Nephron progenitor cell (in vitro differentiated cells): Measurements from ENCODE around the gene FAM171A1.
A peak's percentile ranks its signal among the peaks of the same experiment; 100 is the strongest.

ENCODE experiments used
- DNase-seq: peaks from one replicate; pipeline ENCODE4 v3.0.0; 2021
- H3K27ac Mint-ChIP-seq: 2 replicates; pipeline ENCODE4 v1.8.0; 2021; ENCODE audit warnings: mild to moderate bottlenecking, moderate library complexity, mixed read lengths
- H3K27me3 Mint-ChIP-seq: 2 replicates; pipeline ENCODE4 v1.8.0; 2021; ENCODE audit warnings: mild to moderate bottlenecking, low read depth, mixed read lengths; ENCODE audit not compliant: poor library complexity
- H3K36me3 Mint-ChIP-seq: 2 replicates; pipeline ENCODE4 v1.8.0; 2021; ENCODE audit warnings: low read depth, mixed read lengths
- H3K4me1 Mint-ChIP-seq: 2 replicates; pipeline ENCODE4 v1.8.0; 2021; ENCODE audit warnings: mixed read lengths
- H3K4me3 Mint-ChIP-seq: 2 replicates; pipeline ENCODE4 v1.8.0; 2021; ENCODE audit warnings: mild to moderate bottlenecking, moderate library complexity, mixed read lengths
- H3K9me3 Mint-ChIP-seq: 2 replicates; pipeline ENCODE4 v1.8.0; 2021; ENCODE audit warnings: mild to moderate bottlenecking, moderate library complexity, mixed read lengths
- CTCF ChIP-seq: fragments of 200-600 bp; sonication (generic); IDR thresholded peaks from 2 replicates; pipeline ENCODE4 v1.5.0; 2021; ENCODE audit warnings: antibody characterized with exemption

The FAM171A1 gene

GRCh38 chr10:15329437-15329836 lies 41.7 kb downstream of the FAM171A1 start:
- H3K27ac Mint-ChIP-seq = peak overlapping the region; percentile 61
- no peak overlapping the region for H3K4me3 Mint-ChIP-seq
- no peak for TF ChIP-seq CTCF
- H3K36me3 Mint-ChIP-seq = peaks cover 40% of the 10 kb centered on the region
- no peaks in the 10 kb centered on the region for H3K9me3 Mint-ChIP-seq
- peaks cover 3% of the 10 kb centered on the region for H3K27me3 Mint-ChIP-seq
- no peak for DNase-seq
- H3K4me1 Mint-ChIP-seq = peaks cover 28% of the 10 kb centered on the region

DNA sequence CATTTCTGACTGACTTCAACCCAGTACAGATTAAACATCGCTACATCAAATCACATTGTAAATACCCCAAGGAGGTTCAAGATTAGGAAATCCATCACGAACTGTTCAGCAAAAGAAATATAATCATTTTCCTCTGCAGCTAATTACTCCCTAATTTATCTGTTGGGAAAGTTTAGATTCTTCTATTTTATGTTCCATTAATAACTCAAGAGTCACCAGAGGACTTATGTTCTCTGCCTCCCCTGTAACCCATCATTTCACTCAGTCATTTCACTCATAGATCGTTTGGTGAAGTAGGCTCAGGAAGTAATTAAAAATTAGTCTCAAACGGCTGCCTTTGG lies 45.2 kb downstream of the FAM171A1 start:
- DNase-seq = no peak

DNA sequence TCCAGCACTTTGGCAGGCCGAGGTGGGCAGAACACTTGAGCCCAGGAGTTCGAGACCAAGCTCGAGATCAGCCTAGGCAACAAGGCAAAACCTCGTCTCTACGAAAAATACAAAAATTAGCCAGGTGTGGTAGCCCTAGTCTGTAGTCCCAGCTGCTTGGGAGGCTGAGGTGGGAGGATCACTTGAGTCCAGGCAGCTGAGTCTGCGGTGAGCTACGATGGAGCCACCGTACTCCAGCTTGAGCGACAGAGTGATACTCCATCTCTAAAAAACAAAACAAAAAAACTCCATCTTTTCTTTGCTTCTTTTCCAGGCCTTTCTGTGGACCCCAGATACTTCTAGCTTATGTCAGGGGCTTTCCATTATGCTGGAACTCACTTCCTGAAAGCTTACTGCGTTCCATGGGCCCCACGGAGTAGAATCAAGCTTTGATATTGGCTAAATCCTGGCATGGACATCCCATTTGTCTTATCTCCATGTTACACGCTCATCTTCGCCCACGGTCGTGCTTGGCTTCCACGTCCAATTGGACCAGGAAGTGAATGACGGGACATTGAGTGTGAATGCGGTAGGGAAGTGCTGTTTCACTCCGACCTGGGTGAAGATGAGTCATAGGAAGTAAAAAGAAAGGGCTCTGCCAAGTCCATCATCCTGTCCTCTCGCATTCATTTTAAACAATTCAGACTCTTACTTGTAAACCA lies 45.7 kb downstream of the FAM171A1 start:
- no peak for TF ChIP-seq CTCF
- Mint-ChIP-seq H3K9me3 (peaks cover 4% of the 10 kb centered on the region), H3K27me3 (peaks cover 3% of the 10 kb centered on the region), H3K4me1 (peaks cover 28% of the 10 kb centered on the region), H3K4me3 (no peak overlapping the region), H3K27ac (peak overlapping the region; percentile 96), H3K36me3 (peaks cover 38% of the 10 kb centered on the region)
- no peak for DNase-seq

More for the DNA sequence above, 45.2 kb downstream of the FAM171A1 start:
- H3K36me3 Mint-ChIP-seq = peaks cover 33% of the 10 kb centered on the region
- TF ChIP-seq CTCF = no peak
- no peak overlapping the region for H3K4me3 Mint-ChIP-seq
- H3K27me3 Mint-ChIP-seq = peaks cover 3% of the 10 kb centered on the region
- H3K27ac Mint-ChIP-seq = peak overlapping the region; percentile 96
- H3K9me3 Mint-ChIP-seq = no peaks in the 10 kb centered on the region
- H3K4me1 Mint-ChIP-seq = peaks cover 28% of the 10 kb centered on the region

DNA sequence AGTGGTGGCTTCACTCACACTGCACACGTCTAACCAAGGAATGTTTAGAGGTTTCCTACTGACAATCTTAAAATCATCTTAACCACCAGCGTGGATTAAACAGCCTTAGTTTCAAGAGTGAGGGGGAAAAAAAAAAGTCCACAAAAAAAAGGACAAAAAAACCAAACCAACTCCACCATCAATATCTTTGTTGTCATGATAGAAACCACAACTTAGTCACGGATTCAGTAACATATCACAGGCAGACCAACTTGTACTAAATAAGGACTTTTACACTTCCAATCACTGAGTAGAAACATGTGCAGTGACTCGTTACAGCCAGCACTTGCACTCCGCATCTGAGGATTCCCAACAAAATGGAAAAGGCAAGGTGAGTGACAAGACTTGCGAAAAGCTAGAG lies 46.5 kb downstream of the FAM171A1 start:
- H3K27ac Mint-ChIP-seq = peak overlapping the region; percentile 96
- peaks cover 44% of the 10 kb centered on the region for H3K36me3 Mint-ChIP-seq
- H3K27me3 Mint-ChIP-seq = peaks cover 3% of the 10 kb centered on the region
- peaks cover 28% of the 10 kb centered on the region for H3K4me1 Mint-ChIP-seq
- peaks cover 9% of the 10 kb centered on the region for H3K9me3 Mint-ChIP-seq
- TF ChIP-seq CTCF = no peak
- DNase-seq = no peak
- H3K4me3 Mint-ChIP-seq = no peak overlapping the region

DNA sequence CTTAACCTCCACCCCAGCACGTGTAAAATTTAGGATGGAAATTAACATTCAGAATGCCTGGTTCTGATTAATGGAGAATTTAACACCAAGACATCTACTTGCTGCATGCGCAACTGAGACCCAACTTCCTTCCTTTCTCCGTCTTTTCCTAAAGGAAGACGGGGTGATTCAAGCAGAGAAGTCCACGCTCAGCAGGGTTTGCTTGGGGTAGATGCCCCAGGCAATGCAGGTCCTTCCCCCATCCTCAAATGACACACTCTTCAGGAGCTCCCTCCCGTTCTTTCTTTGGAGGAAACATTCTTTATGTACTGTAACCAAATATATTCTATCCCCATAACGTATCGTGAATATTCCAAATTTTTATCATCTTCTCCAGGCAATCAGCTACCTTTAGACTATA lies 47.0 kb downstream of the FAM171A1 start:
- no peak for DNase-seq
- TF ChIP-seq CTCF = no peak
- Mint-ChIP-seq H3K4me3 (no peak overlapping the region), H3K27ac (peak overlapping the region; percentile 96), H3K36me3 (peaks cover 45% of the 10 kb centered on the region), H3K27me3 (peaks cover 3% of the 10 kb centered on the region), H3K4me1 (peaks cover 23% of the 10 kb centered on the region), H3K9me3 (peaks cover 9% of the 10 kb centered on the region)

DNA sequence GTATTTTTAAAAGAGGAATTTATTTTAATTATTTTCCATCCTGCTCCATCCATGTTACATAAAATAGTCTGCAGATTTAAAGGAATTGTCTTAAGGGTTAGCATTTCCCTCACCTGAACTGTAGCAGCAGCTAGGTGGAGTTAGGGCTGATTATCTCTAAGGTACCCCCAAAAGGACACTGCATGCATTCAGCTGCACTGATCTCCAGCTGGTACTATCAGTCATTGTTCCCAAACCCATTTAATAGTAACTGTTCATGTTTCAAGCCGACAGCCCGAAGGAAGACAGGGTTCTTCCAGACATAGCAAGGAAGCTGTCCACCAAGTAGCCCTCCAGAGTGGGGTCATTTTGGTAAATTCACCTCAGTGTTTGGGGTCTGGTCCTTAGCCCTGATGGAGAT lies 48.7 kb downstream of the FAM171A1 start:
- TF ChIP-seq CTCF = no peak
- H3K27ac Mint-ChIP-seq = peak overlapping the region; percentile 42

More for the DNA sequence above, 48.7 kb downstream of the FAM171A1 start:
- no peak for DNase-seq
- Mint-ChIP-seq H3K36me3 (peaks cover 48% of the 10 kb centered on the region), H3K9me3 (peaks cover 9% of the 10 kb centered on the region), H3K27me3 (peaks cover 2% of the 10 kb centered on the region), H3K4me1 (peaks cover 20% of the 10 kb centered on the region), H3K4me3 (no peak overlapping the region)
